ACC112 (cell line): ENCODE measurements around the gene GRK4.
"Not testable (repeated sequence)": the region's sequence is repeated elsewhere in the genome, so short reads cannot be mapped to it uniquely, and the experiment has no call there.

Source experiments
- H2AFZ ChIP-seq: fragments of 200-600 bp; sonication (generic); one replicate; pipeline ENCODE4 v1.6.0; 2017; ENCODE audit warnings: antibody characterized with exemption, low read length; ENCODE audit not compliant: unreplicated experiment
- H3K27ac ChIP-seq: fragments of 200-600 bp; sonication (generic); 2 replicates; pipeline ENCODE4 v1.5.1; 2014; ENCODE audit warnings: low read depth, mild to moderate bottlenecking, antibody characterized with exemption, low read length, moderate library complexity
- H3K27me3 ChIP-seq: fragments of 200-600 bp; sonication (generic); 2 replicates; pipeline ENCODE4 v1.6.1; 2014; ENCODE audit warnings: mild to moderate bottlenecking, antibody characterized with exemption, low read length, moderate library complexity, mixed read lengths; ENCODE audit not compliant: insufficient read depth
- H3K36me3 ChIP-seq: fragments of 200-600 bp; sonication (generic); 2 replicates; pipeline ENCODE4 v1.6.1; 2016; ENCODE audit warnings: mild to moderate bottlenecking, antibody characterized with exemption, low read length, moderate library complexity, mixed read lengths; ENCODE audit not compliant: insufficient read depth
- H3K4me1 ChIP-seq: fragments of 200-600 bp; sonication (generic); one replicate; pipeline ENCODE4 v1.6.1; 2016; ENCODE audit warnings: low read length, mixed read lengths; ENCODE audit not compliant: insufficient read depth, unreplicated experiment, control insufficient read depth
- H3K4me3 ChIP-seq: fragments of 200-600 bp; sonication (generic); 2 replicates; pipeline ENCODE4 v1.5.1; 2014; ENCODE audit warnings: mild to moderate bottlenecking, low read depth, low read length
- H3K79me2 ChIP-seq: fragments of 200-600 bp; sonication (generic); one replicate; pipeline ENCODE4 v1.6.0; 2016; ENCODE audit warnings: low read length; ENCODE audit not compliant: control insufficient read depth, unreplicated experiment, insufficient read depth

Gene GRK4

GRCh38 chr4:2937146-2937857, 26.1 kb upstream of the GRK4 start:
- 0 out of 2 replicates have a peak overlapping the region, but pooled peaks have one; percentile 11 for H3K4me3 ChIP-seq
- peaks cover 31% of the 10 kb centered on the region; the same call in 1 of the 2 replicates for H3K36me3 ChIP-seq
- H2AFZ ChIP-seq = no peak overlapping the region
- peaks cover 34% of the 10 kb centered on the region for H3K4me1 ChIP-seq
- H3K79me2 ChIP-seq = peaks cover 28% of the 10 kb centered on the region
- peak overlapping the region; percentile 63 for H3K27ac ChIP-seq
- no peaks in the 10 kb centered on the region for H3K27me3 ChIP-seq

GRCh38 chr4:2937986-2938385, 25.4 kb upstream of the GRK4 start:
- peaks cover 25% of the 10 kb centered on the region for H3K79me2 ChIP-seq
- H2AFZ ChIP-seq = no peak overlapping the region
- no peak overlapping the region for H3K27ac ChIP-seq
- no peaks in the 10 kb centered on the region for H3K27me3 ChIP-seq
- no peak overlapping the region for H3K4me3 ChIP-seq
- peaks cover 27% of the 10 kb centered on the region for H3K4me1 ChIP-seq
- peaks cover 31% of the 10 kb centered on the region; the same call in 1 of the 2 replicates for H3K36me3 ChIP-seq

- Histone ChIP-seq H3K4me1 (peaks cover 24% of the 10 kb centered on the region), H3K79me2 (peaks cover 21% of the 10 kb centered on the region), H3K36me3 (peaks cover 31% of the 10 kb centered on the region; the same call in 1 of the 2 replicates)
- H3K4me3 ChIP-seq, H3K27me3 ChIP-seq, H3K27ac ChIP-seq, H2AFZ ChIP-seq: not testable (repeated sequence)
Measured at GRCh38 chr4:2938411-2938810, 25.0 kb upstream of the GRK4 start.

- peaks cover 16% of the 10 kb centered on the region for H3K79me2 ChIP-seq
- peaks cover 22% of the 10 kb centered on the region for H3K4me1 ChIP-seq
- H3K27ac ChIP-seq = no peak overlapping the region
- H3K27me3 ChIP-seq = no peaks in the 10 kb centered on the region
- no peak overlapping the region for H3K4me3 ChIP-seq
- peaks cover 31% of the 10 kb centered on the region; the same call in 1 of the 2 replicates for H3K36me3 ChIP-seq
- no peak overlapping the region for H2AFZ ChIP-seq
Measured at GRCh38 chr4:2938906-2939305, 24.5 kb upstream of the GRK4 start.

- no peaks in the 10 kb centered on the region for H3K27me3 ChIP-seq
- peaks cover 22% of the 10 kb centered on the region for H3K4me1 ChIP-seq
- H3K79me2 ChIP-seq = peaks cover 15% of the 10 kb centered on the region
- no peak overlapping the region for H3K4me3 ChIP-seq
- no peak overlapping the region for H3K27ac ChIP-seq
- peaks cover 31% of the 10 kb centered on the region; the same call in 1 of the 2 replicates for H3K36me3 ChIP-seq
- H2AFZ ChIP-seq = no peak overlapping the region
Measured at GRCh38 chr4:2939383-2940243, 23.8 kb upstream of the GRK4 start.

DNA sequence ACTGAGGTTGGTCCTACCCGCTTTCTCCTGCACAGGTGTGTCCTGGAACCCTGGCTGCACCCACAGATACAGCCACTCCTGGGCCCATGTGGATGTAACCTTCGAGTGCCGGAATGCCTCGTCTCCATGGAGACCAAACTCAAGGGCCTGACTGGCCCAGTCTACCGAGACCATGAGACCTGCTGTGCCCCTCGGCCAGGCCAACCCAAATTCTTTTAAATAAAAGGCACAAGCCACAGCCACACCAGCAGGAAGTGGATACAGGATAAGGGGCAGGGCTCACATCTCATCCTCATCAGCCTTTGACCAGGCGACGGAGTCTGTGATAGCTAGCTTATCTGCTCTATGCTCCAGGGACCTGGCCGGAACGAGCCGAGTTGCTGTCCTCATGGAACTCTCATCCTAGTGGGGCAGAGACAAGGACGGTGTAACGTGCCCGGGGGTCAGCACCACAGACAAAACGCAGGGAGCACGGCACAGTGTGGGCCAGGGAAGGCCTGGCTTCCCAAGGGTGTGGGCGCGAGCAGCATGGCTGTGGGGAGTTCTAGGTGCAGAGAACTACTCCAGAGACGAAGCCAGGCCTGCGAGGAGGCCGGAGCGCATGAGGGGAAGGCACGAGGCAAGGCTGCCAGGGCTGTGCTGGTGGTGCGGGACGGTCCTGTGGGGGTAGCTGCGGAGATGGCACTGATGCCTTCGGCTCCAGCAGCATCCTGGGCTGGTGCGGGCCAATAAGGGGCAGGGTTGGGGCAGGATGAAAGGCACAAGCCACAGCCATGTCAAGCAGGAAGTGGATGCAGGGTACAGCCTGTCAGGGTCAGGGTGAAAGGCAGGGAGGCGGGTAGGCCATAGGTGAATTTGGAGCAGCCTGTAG, 22.9 kb upstream of the GRK4 start:
- Histone ChIP-seq H3K4me3 (no peak overlapping the region), H3K79me2 (peaks cover 13% of the 10 kb centered on the region), H3K27me3 (no peaks in the 10 kb centered on the region), H2AFZ (no peak overlapping the region), H3K4me1 (peaks cover 21% of the 10 kb centered on the region), H3K27ac (no peak overlapping the region), H3K36me3 (peaks cover 31% of the 10 kb centered on the region; the same call in 1 of the 2 replicates)

DNA sequence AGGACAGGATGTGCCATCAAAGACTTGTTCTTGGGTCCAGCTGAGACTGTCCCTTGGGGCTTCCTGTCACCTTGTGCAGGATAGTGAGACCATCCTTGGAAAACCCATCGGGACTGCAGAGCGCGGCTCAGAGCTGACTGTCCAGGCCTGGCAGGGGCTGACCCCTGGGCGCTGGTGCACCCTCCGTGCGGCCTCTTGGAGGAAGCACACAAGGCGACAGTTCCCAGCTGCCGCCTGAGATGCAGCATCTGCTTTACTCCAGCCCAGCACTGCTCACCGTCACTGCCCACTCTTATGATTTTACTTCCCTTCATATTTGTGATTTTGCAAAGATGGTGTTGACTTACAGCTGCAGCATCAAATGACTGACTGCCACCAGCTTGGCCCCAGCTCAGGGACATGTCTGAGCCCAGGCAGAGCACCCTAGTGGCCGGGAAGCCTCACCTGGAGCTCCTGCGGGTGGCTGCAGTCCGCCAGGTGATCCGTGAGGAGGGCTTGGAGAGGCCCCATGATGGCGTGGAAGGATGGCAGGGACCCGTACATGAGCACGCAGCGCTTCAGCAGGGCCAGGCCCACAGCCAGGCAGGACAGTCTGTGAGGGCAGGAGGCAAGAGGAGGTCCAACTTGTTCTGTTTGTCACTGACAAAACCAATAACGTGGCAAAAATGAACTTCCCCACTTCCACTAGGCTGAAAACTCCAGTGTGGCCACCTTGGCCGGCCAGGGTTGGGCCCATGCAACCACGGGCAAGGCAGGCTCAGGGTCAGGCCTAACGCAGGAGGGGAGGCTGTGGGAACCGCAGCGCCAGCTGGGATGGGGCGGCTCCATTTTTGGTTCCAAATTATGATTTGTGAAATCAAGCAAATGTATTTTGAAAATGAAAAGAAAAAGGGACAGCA, 22.0 kb upstream of the GRK4 start:
- no peak overlapping the region for H3K4me3 ChIP-seq
- H3K27ac ChIP-seq = no peak overlapping the region
- no peaks in the 10 kb centered on the region for H3K27me3 ChIP-seq
- H3K36me3 ChIP-seq = peaks cover 34% of the 10 kb centered on the region; the same call in 1 of the 2 replicates
- peaks cover 5% of the 10 kb centered on the region for H3K79me2 ChIP-seq
- peaks cover 12% of the 10 kb centered on the region for H3K4me1 ChIP-seq
- H2AFZ ChIP-seq = no peak overlapping the region

DNA sequence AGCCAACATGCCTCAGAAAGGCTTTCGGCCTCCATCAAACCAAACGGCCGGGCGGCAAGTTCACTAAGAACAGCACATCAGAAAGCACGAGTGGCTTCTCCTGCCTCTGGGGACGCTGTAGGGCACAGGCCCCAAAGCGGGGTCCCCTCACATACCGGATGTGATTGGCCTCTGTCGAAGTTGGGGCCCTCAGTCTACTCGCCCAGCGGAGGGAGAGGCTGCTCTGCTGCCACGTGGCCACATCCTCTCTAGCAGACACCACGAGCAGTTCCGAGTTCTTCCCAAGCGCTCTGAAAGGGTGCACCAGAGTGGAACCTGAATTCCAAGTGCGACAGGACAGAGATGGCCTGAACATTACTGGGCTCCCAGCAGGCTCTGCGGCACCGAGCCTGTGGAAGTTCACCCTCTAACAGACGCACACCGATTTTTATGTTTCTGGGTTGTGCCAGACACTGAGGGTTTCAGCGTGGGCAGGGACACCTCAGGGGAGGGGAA, 21.3 kb upstream of the GRK4 start:
- H3K4me1 ChIP-seq = peaks cover 7% of the 10 kb centered on the region
- peaks cover 2% of the 10 kb centered on the region for H3K79me2 ChIP-seq
- no peak overlapping the region for H3K4me3 ChIP-seq
- H3K27me3 ChIP-seq = no peaks in the 10 kb centered on the region
- peaks cover 41% of the 10 kb centered on the region; the same call in 1 of the 2 replicates for H3K36me3 ChIP-seq
- no peak overlapping the region for H3K27ac ChIP-seq
- H2AFZ ChIP-seq = no peak overlapping the region

- Histone ChIP-seq H3K79me2 (no peaks in the 10 kb centered on the region), H3K27ac (no peak overlapping the region), H3K4me1 (peaks cover under 1% of the 10 kb centered on the region), H3K4me3 (no peak overlapping the region), H3K27me3 (no peaks in the 10 kb centered on the region), H2AFZ (no peak overlapping the region), H3K36me3 (peaks cover 43% of the 10 kb centered on the region; the same call in 1 of the 2 replicates)
Measured at GRCh38 chr4:2942532-2943363, 20.6 kb upstream of the GRK4 start.
